MM.1S (cell line): ENCODE data around the gene NUDT5.

Experiments used
- EZH2 ChIP-seq: fragments of 300-600 bp; sonication (generic); optimal IDR thresholded peaks from 2 replicates; pipeline ENCODE3; 2017; ENCODE audit warnings: low read depth, mild to moderate bottlenecking, antibody characterized with exemption, low read length, mixed read lengths
- TF ChIP-seq, protein P1 (sequence below): fragments of 300-600 bp; sonication (generic); IDR thresholded peaks from 2 replicates; pipeline ENCODE4 v1.5.1; 2016; ENCODE audit warnings: antibody characterized with exemption, low read length, mixed read lengths

- TF ChIP-seq, protein P1, sequence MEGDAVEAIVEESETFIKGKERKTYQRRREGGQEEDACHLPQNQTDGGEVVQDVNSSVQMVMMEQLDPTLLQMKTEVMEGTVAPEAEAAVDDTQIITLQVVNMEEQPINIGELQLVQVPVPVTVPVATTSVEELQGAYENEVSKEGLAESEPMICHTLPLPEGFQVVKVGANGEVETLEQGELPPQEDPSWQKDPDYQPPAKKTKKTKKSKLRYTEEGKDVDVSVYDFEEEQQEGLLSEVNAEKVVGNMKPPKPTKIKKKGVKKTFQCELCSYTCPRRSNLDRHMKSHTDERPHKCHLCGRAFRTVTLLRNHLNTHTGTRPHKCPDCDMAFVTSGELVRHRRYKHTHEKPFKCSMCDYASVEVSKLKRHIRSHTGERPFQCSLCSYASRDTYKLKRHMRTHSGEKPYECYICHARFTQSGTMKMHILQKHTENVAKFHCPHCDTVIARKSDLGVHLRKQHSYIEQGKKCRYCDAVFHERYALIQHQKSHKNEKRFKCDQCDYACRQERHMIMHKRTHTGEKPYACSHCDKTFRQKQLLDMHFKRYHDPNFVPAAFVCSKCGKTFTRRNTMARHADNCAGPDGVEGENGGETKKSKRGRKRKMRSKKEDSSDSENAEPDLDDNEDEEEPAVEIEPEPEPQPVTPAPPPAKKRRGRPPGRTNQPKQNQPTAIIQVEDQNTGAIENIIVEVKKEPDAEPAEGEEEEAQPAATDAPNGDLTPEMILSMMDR, result no peak
- no peak for TF ChIP-seq EZH2
These were observed 980 bp upstream of the NUDT5 start for GRCh38 chr10:12196531-12197211.
